A673 (cell line): ENCODE results near the gene MPIG6B.

Experiments used
- CTCF ChIP-seq: fragments of 300-800, 200-600 bp; sonication (generic); conservative IDR thresholded peaks from 2 replicates; pipeline ENCODE4 v1.5.1; 2017; ENCODE audit warnings: low read depth, mild to moderate bottlenecking, antibody characterized with exemption, low read length, moderate library complexity, mixed read lengths
- EZH2 ChIP-seq: fragments of 200-600 bp; sonication (generic); IDR thresholded peaks from 2 replicates; pipeline ENCODE4 v1.6.1; 2017; ENCODE audit warnings: borderline replicate concordance, low read depth, mild to moderate bottlenecking, mixed read lengths, antibody characterized with exemption, low read length; ENCODE audit not compliant: poor library complexity, severe bottlenecking

GRCh38 chr6:31719001-31719400 is 4.2 kb upstream of the MPIG6B start:
- TF ChIP-seq CTCF (no peak), EZH2 (no peak)
